ENCODE data around the gene FOXS1.

FOXS1 gene

DNA sequence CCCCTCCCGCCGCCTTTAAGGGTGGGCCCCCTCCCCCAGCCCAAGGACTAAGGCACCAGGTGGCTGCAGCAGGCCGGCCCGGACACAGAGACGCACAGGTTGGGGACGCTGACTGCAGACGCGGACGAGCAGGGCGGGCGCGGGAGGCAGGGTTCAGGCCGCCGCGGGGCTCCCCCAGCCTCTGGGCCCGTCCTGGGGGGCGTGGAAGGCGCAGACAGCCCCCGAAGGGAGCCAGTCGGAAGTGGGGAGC is 15.7 kb upstream of the FOXS1 start:
- peak overlapping the region in 1 of 2 donors; percentile 9 for H3K9ac ChIP-seq (ENCODE audit: low read length in 2 of 2)
- H3K4me1 ChIP-seq (ENCODE audit: control insufficient read depth, insufficient read depth, low read length), result peaks cover 11% of the 10 kb centered on the region
- no peaks in the 10 kb centered on the region for H3K9me3 ChIP-seq (ENCODE audit: control insufficient read depth in 2 of 2, low read length in 2 of 2)
- H3K27ac ChIP-seq (ENCODE audit: low read length), result no peak overlapping the region
- H3K4me3 ChIP-seq (ENCODE audit: low read length in 2 of 2), result peak overlapping the region; percentile 35 to 67
- H3K36me3 ChIP-seq (ENCODE audit: control insufficient read depth in 2 of 2, insufficient read depth in 2 of 2, low read length in 2 of 2), result no peaks in the 10 kb centered on the region
- H3K27me3 ChIP-seq (ENCODE audit: control insufficient read depth in 1 of 2, insufficient read depth in 2 of 2, low read length in 2 of 2), result peaks cover 38 to 44% of the 10 kb centered on the region in 2 donors

DNA sequence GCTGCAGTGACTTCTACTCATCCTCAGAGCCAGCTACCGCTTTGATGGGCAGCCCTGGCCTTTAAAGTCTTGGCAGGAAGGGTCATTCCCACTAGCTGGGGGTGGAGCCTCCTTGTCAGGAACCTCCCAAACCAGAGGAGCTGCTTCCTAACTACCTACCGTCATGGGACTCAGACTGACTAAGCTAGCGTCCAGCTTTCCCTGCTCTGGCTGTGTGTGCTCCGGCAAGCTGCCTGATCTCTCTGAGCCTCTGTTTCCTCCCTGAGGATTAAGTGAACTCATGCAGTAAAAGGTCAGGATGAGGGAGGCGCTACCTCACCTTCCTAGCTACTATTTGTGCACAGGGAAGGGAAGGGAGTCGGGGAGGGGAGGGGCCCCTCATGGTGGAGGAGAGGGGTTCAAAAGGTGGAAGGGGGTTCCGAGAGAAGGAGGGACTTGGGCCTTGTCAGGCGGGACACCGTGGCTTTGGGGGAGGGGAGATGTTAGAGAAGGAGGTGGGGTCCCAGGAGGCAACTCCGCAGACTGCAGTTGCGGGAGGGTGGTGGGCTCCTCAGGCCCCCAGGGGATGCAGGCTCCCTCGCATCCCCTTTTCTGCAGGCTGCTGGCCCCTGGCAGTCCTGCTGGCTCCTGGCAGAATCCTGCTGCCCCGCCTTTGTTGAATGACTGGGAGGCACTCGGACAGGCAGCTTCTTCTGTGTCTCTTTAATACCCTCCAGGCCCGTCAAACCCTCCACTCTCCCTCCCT is 15.2 kb upstream of the FOXS1 start:
- H3K4me3 ChIP-seq (ENCODE audit: low read length in 2 of 2), result peak overlapping the region; percentile 35 to 67
- H3K9me3 ChIP-seq (ENCODE audit: control insufficient read depth in 2 of 2, low read length in 2 of 2), result no peaks in the 10 kb centered on the region
- H3K9ac ChIP-seq (ENCODE audit: low read length in 2 of 2), result peak overlapping the region in 1 of 2 donors; percentile 22
- H3K27ac ChIP-seq (ENCODE audit: low read length), result no peak overlapping the region
- H3K36me3 ChIP-seq (ENCODE audit: control insufficient read depth in 2 of 2, insufficient read depth in 2 of 2, low read length in 2 of 2), result no peaks in the 10 kb centered on the region
- peaks cover 38 to 44% of the 10 kb centered on the region in 2 donors for H3K27me3 ChIP-seq (ENCODE audit: control insufficient read depth in 1 of 2, insufficient read depth in 2 of 2, low read length in 2 of 2)
- H3K4me1 ChIP-seq (ENCODE audit: control insufficient read depth, insufficient read depth, low read length), result peaks cover 11% of the 10 kb centered on the region

DNA sequence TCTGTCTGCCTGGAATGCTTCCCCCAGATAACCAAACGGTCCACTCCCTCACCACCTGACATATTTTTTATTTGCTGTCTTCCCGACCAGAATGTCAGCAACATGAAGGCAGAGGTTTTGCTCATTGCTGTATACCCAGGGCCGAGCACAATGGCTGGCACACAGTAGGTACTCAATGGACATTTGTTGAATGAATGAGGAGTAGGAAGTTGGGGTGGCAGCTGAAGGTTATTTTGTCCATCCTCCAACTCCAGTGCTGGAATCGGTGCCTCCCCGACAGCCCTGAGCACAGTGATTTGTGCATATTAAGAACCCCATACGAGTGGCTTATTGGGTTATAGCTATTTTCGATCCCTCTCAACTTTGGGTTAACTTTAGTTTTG is 14.6 kb upstream of the FOXS1 start:
- no peak overlapping the region for H3K4me3 ChIP-seq (ENCODE audit: low read length in 2 of 2)
- peaks cover 11% of the 10 kb centered on the region for H3K4me1 ChIP-seq (ENCODE audit: control insufficient read depth, insufficient read depth, low read length)
- peaks cover 42 to 46% of the 10 kb centered on the region in 2 donors for H3K27me3 ChIP-seq (ENCODE audit: control insufficient read depth in 1 of 2, insufficient read depth in 2 of 2, low read length in 2 of 2)

DNA sequence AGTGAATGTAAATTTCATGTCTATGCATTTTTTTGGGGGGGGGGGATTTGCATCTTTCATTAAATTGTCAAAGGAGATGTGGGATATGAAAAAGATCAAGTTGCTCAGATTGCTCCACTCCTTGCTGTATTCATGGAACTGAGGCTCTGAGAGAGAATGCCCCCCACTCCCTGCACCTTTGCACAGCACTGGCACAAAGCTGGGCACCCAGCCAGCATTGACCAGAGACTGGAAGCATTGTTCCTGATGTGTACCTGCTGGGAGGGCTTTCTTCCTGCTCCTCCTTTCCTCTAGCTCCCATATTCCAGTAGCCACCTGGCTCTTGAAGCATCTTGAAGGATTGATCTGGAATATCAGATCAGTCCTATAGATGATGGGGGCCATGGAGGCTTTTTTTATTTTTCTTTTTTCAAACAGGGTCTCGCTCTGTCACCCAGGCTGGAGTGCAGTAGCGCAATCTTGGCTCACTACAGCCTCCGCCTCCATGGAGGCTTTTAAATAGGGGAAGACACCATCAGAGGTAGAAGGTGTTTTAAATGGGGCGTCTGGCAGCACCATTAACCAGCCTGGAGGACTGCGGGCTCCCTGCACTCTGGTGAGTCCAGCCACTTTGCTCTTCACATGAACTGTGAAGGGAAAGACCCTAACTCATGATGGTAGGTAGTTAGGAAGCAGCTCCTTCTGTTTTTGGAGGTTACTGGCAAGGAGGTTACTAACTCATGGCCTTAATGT is 14.0 kb upstream of the FOXS1 start:
- H3K27me3 ChIP-seq (ENCODE audit: control insufficient read depth in 1 of 2, insufficient read depth in 2 of 2, low read length in 2 of 2), result peaks cover 44 to 48% of the 10 kb centered on the region in 2 donors
- H3K4me3 ChIP-seq (ENCODE audit: low read length in 2 of 2), result no peak overlapping the region

More for the DNA sequence above, 14.6 kb upstream of the FOXS1 start:
- Histone ChIP-seq H3K27ac (ENCODE audit: low read length) (no peak overlapping the region), H3K9ac (ENCODE audit: low read length in 2 of 2) (no peak overlapping the region), H3K9me3 (ENCODE audit: control insufficient read depth in 2 of 2, low read length in 2 of 2) (no peaks in the 10 kb centered on the region), H3K36me3 (ENCODE audit: control insufficient read depth in 2 of 2, insufficient read depth in 2 of 2, low read length in 2 of 2) (no peaks in the 10 kb centered on the region)

DNA sequence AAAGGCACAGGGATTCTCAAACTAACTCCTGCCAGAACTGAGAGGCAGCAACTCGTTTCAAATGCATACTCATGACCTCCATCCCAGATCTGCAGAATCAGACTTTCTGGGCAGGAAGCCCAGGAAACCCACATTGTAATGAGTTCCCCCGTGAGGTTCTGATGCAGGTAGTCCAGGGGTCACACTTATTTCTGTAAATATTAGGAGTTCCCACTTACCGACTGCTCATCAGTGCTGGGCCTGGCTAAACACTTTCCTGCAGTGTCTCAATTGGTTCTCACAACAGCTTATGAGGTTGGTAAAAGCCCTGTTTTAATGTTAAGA is 13.3 kb upstream of the FOXS1 start:
- Histone ChIP-seq H3K9ac (ENCODE audit: low read length in 2 of 2) (no peak overlapping the region), H3K27me3 (ENCODE audit: control insufficient read depth in 1 of 2, insufficient read depth in 2 of 2, low read length in 2 of 2) (peaks cover 48 to 50% of the 10 kb centered on the region in 2 donors), H3K4me3 (ENCODE audit: low read length in 2 of 2) (no peak overlapping the region)

More for the DNA sequence above, 14.0 kb upstream of the FOXS1 start:
- Histone ChIP-seq H3K4me1 (ENCODE audit: control insufficient read depth, insufficient read depth, low read length) (peaks cover 11% of the 10 kb centered on the region), H3K27ac (ENCODE audit: low read length) (no peak overlapping the region), H3K9ac (ENCODE audit: low read length in 2 of 2) (no peak overlapping the region), H3K36me3 (ENCODE audit: control insufficient read depth in 2 of 2, insufficient read depth in 2 of 2, low read length in 2 of 2) (no peaks in the 10 kb centered on the region), H3K9me3 (ENCODE audit: control insufficient read depth in 2 of 2, low read length in 2 of 2) (no peaks in the 10 kb centered on the region)

DNA sequence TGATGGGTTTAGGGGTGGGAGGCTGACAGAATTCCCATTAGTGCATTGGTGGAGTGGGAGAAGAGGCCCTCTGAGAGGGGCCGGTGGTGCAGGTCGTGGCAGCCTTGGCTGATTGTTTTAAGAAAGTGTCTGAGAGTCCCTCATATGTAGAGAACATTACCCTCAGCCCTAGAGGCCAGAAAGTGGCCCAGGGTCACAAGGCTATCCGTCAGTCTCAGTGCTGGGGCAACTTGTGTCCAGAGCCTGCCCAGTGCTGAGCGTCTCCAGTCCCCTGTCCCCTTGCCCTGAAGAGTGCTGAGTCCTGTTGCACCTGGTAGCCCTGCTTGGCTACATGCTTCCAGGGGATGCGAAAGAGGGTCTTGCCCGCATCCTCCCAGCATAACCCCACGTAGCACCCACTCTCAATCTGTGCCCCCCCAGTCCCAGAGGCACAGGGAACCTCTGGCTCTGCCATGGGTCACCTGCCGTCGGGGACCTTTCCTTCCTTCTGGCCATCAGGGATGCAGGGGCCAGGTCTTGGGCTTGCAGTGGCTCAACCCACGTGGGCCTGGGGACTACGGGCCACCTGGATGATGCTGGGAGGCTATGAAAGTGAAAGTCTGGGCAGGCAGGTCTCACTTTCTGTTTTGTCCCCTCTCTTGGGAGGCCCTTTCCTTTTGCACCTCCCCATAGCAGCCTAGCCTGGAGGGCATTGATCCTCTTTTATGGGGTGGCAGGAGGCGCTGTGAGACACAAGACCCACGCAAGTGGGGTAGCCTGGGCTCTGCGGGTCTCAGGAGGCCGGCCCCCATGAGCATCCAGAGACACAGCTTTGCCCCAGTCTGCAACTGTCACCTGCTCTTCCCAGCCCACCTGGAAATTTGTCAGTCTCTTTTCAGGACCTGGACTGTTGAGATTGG is 12.7 kb upstream of the FOXS1 start:
- Histone ChIP-seq H3K27ac (ENCODE audit: low read length) (no peak overlapping the region), H3K9me3 (ENCODE audit: control insufficient read depth in 2 of 2, low read length in 2 of 2) (no peaks in the 10 kb centered on the region), H3K4me3 (ENCODE audit: low read length in 2 of 2) (no peak overlapping the region), H3K36me3 (ENCODE audit: control insufficient read depth in 2 of 2, insufficient read depth in 2 of 2, low read length in 2 of 2) (no peaks in the 10 kb centered on the region), H3K27me3 (ENCODE audit: control insufficient read depth in 1 of 2, insufficient read depth in 2 of 2, low read length in 2 of 2) (peaks cover 48 to 50% of the 10 kb centered on the region in 2 donors), H3K4me1 (ENCODE audit: control insufficient read depth, insufficient read depth, low read length) (peaks cover 11% of the 10 kb centered on the region), H3K9ac (ENCODE audit: low read length in 2 of 2) (no peak overlapping the region)

More for the DNA sequence above, 13.3 kb upstream of the FOXS1 start:
- H3K27ac ChIP-seq (ENCODE audit: low read length), result no peak overlapping the region
- H3K4me1 ChIP-seq (ENCODE audit: control insufficient read depth, insufficient read depth, low read length), result peaks cover 11% of the 10 kb centered on the region
- H3K9me3 ChIP-seq (ENCODE audit: control insufficient read depth in 2 of 2, low read length in 2 of 2), result no peaks in the 10 kb centered on the region
- no peaks in the 10 kb centered on the region for H3K36me3 ChIP-seq (ENCODE audit: control insufficient read depth in 2 of 2, insufficient read depth in 2 of 2, low read length in 2 of 2)

DNA sequence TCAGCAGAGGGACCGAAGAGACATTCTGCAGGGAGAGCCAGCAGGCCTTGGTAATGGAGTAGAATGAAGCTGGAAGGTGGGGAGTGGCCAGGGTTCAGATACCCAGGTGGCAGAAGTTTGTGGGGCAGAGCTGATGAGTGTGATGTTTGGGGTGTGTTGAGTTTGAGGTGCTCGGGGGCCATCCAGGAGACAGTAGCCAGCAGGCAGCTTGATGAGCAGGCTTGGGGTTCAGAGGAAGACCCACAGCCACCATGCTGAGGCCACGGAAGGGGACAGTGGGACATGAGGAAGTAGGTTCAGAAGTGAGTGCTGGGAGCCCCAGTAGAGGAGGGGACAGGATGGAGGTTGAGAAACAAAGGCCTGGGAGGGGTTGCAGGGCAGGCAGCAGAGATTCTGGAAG is 11.1 kb upstream of the FOXS1 start:
- Histone ChIP-seq H3K9me3 (ENCODE audit: control insufficient read depth in 2 of 2, low read length in 2 of 2) (no peaks in the 10 kb centered on the region), H3K27me3 (ENCODE audit: control insufficient read depth in 1 of 2, insufficient read depth in 2 of 2, low read length in 2 of 2) (peaks cover 48 to 49% of the 10 kb centered on the region in 2 donors), H3K9ac (ENCODE audit: low read length in 2 of 2) (no peak overlapping the region), H3K36me3 (ENCODE audit: control insufficient read depth in 2 of 2, insufficient read depth in 2 of 2, low read length in 2 of 2) (no peaks in the 10 kb centered on the region), H3K27ac (ENCODE audit: low read length) (no peak overlapping the region), H3K4me3 (ENCODE audit: low read length in 2 of 2) (no peak overlapping the region), H3K4me1 (ENCODE audit: control insufficient read depth, insufficient read depth, low read length) (peaks cover 11% of the 10 kb centered on the region)

DNA sequence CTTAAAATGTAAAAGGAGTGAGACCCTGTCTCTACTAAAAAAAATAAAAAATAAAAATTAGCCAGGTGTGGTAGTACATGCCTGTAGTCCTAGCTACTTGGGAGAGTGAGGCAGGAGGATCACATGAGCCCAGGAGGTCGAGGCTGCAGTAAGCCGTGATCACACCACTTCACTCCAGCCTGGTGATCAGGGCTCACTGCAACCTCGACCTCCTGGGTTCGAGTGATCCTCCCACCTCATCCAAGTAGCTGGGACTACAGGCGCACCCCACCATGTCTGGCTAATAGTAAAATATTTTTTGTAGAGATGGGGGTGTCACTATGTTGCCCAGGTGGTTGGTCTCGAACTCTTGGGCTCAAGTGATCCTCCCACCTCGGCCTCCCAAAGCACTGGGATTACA is 8.1 kb upstream of the FOXS1 start:
- Histone ChIP-seq H3K4me1 (ENCODE audit: control insufficient read depth, insufficient read depth, low read length) (no peaks in the 10 kb centered on the region), H3K4me3 (ENCODE audit: low read length in 2 of 2) (no peak overlapping the region), H3K9ac (ENCODE audit: low read length in 2 of 2) (no peak overlapping the region), H3K27me3 (ENCODE audit: control insufficient read depth in 1 of 2, insufficient read depth in 2 of 2, low read length in 2 of 2) (peaks cover 43 to 47% of the 10 kb centered on the region in 2 donors), H3K36me3 (ENCODE audit: control insufficient read depth in 2 of 2, insufficient read depth in 2 of 2, low read length in 2 of 2) (no peaks in the 10 kb centered on the region), H3K27ac (ENCODE audit: low read length) (no peak overlapping the region), H3K9me3 (ENCODE audit: control insufficient read depth in 2 of 2, low read length in 2 of 2) (no peaks in the 10 kb centered on the region)

DNA sequence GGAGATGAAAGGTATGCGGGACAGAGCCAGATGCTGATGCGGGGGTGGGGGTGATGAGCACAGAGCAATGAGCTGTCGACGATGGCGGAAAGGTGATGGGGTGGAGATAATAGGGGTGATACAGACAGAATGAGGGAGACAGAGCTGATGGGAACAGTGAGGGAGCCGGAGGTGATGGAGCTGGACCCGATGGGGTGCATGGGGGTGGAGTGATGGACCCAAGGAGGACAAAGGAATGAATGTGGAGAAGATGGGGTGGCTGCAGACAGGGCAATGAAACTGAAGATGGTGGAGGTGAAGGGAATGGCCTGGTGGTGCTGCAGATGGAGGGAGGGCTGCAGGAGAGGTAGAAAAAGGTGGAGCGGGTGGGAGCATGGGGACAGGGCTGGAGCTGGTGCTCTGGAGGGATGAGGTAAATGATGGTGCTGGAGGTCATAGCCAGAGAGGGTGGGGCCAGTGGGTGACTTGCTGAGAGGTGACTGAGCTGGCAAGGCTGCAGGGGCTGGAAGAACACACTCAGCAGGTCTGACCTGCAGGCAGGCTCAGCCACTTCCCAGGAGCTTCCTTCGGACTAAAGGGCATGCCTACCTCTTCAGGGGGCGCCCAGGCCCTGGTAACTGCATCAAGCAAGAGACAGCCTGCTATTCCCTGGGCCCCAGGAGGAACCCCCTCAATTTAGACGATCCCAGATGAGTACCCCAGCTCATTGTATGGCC is 6.0 kb upstream of the FOXS1 start:
- no peaks in the 10 kb centered on the region for H3K36me3 ChIP-seq (ENCODE audit: control insufficient read depth in 2 of 2, insufficient read depth in 2 of 2, low read length in 2 of 2)
- no peak overlapping the region for H3K27ac ChIP-seq (ENCODE audit: low read length)
- no peak overlapping the region for H3K4me3 ChIP-seq (ENCODE audit: low read length in 2 of 2)
- no peaks in the 10 kb centered on the region for H3K9me3 ChIP-seq (ENCODE audit: control insufficient read depth in 2 of 2, low read length in 2 of 2)
- H3K27me3 ChIP-seq (ENCODE audit: control insufficient read depth in 1 of 2, insufficient read depth in 2 of 2, low read length in 2 of 2), result peaks cover 33 to 35% of the 10 kb centered on the region in 2 donors
- no peak overlapping the region for H3K9ac ChIP-seq (ENCODE audit: low read length in 2 of 2)
- no peaks in the 10 kb centered on the region for H3K4me1 ChIP-seq (ENCODE audit: control insufficient read depth, insufficient read depth, low read length)

DNA sequence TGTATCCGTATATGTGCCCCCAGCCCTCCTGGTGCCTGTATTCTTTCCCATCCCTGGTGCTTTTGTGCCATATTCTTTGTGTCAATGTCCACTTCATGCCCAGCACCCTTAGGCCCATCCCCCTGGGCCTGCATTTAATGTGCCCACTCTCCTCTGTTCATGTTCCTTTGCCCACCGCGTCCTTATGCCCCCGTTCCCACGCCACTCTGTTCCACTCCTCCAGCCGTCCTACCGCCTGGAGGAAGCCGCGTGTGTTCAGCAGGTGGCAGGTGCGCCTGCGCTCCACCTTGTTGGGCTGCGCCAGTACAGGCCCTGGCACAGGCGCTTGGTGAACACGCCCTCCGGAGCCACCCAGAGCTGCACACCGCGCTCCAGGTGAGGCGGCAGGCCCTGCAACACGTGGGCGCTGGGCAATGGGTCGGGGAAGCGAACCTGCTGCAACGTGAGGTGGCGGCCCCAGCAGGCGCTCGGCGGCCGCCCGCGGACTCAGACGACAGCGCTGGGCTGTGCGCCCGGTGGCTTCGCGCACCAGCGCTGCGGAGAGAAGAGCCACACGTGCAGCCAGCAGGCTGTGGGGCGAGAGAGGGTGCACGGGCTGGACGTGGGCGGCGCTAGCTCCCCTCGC is 4.0 kb upstream of the FOXS1 start:
- H3K9me3 ChIP-seq (ENCODE audit: control insufficient read depth in 2 of 2, low read length in 2 of 2), result no peaks in the 10 kb centered on the region
- H3K4me1 ChIP-seq (ENCODE audit: control insufficient read depth, insufficient read depth, low read length), result peaks cover 4% of the 10 kb centered on the region
- H3K36me3 ChIP-seq (ENCODE audit: control insufficient read depth in 2 of 2, insufficient read depth in 2 of 2, low read length in 2 of 2), result no peaks in the 10 kb centered on the region
- H3K27me3 ChIP-seq (ENCODE audit: control insufficient read depth in 1 of 2, insufficient read depth in 2 of 2, low read length in 2 of 2), result peaks cover 24 to 28% of the 10 kb centered on the region in 2 donors
- no peak overlapping the region for H3K4me3 ChIP-seq (ENCODE audit: low read length in 2 of 2)
- H3K9ac ChIP-seq (ENCODE audit: low read length in 2 of 2), result no peak overlapping the region
- H3K27ac ChIP-seq (ENCODE audit: low read length), result no peak overlapping the region
